GM23338 (cell line): ENCODE measurements around the gene PROSER2. TPM values are rescaled to one million over a fixed set of nuclear protein-coding genes. Genes with fewer than 3 reads are reported as not detected.

Experiments used
- ATAC-seq: fragments of 200-7000 bp; cut with Tn5 transposase; 3 replicates; pipeline ENCODE4 v1.9.1; 2020
- DNase-seq: peaks from one replicate; pipeline ENCODE4 v3.0.0-alpha.2; 2015; ENCODE audit warnings: low spot score
- H2AFZ ChIP-seq: fragments of 200-600 bp; sonication (generic); 2 replicates; pipeline ENCODE4 v1.8.0; 2016; ENCODE audit warnings: antibody characterized with exemption, mild to moderate bottlenecking, moderate library complexity
- H3F3A ChIP-seq: fragments of 200-600 bp; sonication (generic); replicated peaks from 2 replicates; pipeline ENCODE4 v1.8.0; 2017; ENCODE audit warnings: antibody characterized with exemption, mixed run types, low read depth
- H3K27ac ChIP-seq: fragments of 200-600 bp; sonication (generic); 2 replicates; pipeline ENCODE4 v1.6.1; 2016; ENCODE audit warnings: low read depth
- H3K27me3 ChIP-seq: fragments of 200-600 bp; sonication (generic); 2 replicates; pipeline ENCODE4 v1.8.0; 2016; ENCODE audit warnings: mild to moderate bottlenecking, mixed run types, moderate library complexity; ENCODE audit not compliant: insufficient read depth
- H3K36me3 ChIP-seq: fragments of 200-600 bp; sonication (generic); 2 replicates; pipeline ENCODE4 v1.8.0; 2016; ENCODE audit warnings: mild to moderate bottlenecking; ENCODE audit not compliant: insufficient read depth
- H3K4me1 ChIP-seq: fragments of 200-600 bp; sonication (generic); 2 replicates; pipeline ENCODE4 v1.8.0; 2016; ENCODE audit warnings: mild to moderate bottlenecking, moderate library complexity; ENCODE audit not compliant: insufficient read depth
- H3K4me2 ChIP-seq: fragments of 200-600 bp; sonication (generic); 2 replicates; pipeline ENCODE4 v1.7.1; 2017; ENCODE audit warnings: mixed run types
- H3K4me3 ChIP-seq: fragments of 200-600 bp; sonication (generic); 2 replicates; pipeline ENCODE4 v1.6.1; 2016; ENCODE audit warnings: mixed run types
- H3K79me2 ChIP-seq: fragments of 200-600 bp; sonication (generic); replicated peaks from 2 replicates; pipeline ENCODE4 v1.8.0; 2017; ENCODE audit warnings: mild to moderate bottlenecking; ENCODE audit not compliant: insufficient read depth
- H3K9me2 ChIP-seq: fragments of 200-600 bp; sonication (generic); 2 replicates; pipeline ENCODE4 v1.8.0; 2017; ENCODE audit not compliant: insufficient read depth
- H4K20me1 ChIP-seq: fragments of 200-600 bp; sonication (generic); replicated peaks from 2 replicates; pipeline ENCODE4 v1.8.0; 2017; ENCODE audit warnings: mild to moderate bottlenecking; ENCODE audit not compliant: insufficient read depth
- H3K27ac Mint-ChIP-seq: 2 replicates; pipeline ENCODE4 v1.8.0; 2020; ENCODE audit warnings: inconsistent platforms, mild to moderate bottlenecking, moderate library complexity, mixed read lengths
- H3K27me3 Mint-ChIP-seq: 3 replicates; pipeline ENCODE4 v1.8.0; 2022; ENCODE audit warnings: low read depth, mild to moderate bottlenecking, moderate library complexity, mixed read lengths, inconsistent platforms; ENCODE audit not compliant: insufficient read depth, poor library complexity
- H3K36me3 Mint-ChIP-seq: 3 replicates; pipeline ENCODE4 v1.8.0; 2021; ENCODE audit warnings: low read depth, mild to moderate bottlenecking, inconsistent platforms, moderate library complexity, mixed read lengths
- H3K4me1 Mint-ChIP-seq: 3 replicates; pipeline ENCODE4 v1.8.0; 2020; ENCODE audit warnings: mild to moderate bottlenecking, inconsistent platforms, mixed read lengths
- H3K4me3 Mint-ChIP-seq: 3 replicates; pipeline ENCODE4 v1.8.0; 2021; ENCODE audit warnings: moderate library complexity, mild to moderate bottlenecking, inconsistent platforms, mixed read lengths
- H3K9me3 Mint-ChIP-seq: 3 replicates; pipeline ENCODE4 v1.8.0; 2020; ENCODE audit warnings: moderate library complexity, mild to moderate bottlenecking, inconsistent platforms, mixed read lengths
- CREB1 ChIP-seq: fragments of 250-450 bp; sonication (Bioruptor Pico); IDR thresholded peaks from 2 replicates; pipeline ENCODE4 v1.5.0; 2020; ENCODE audit warnings: low read depth, mild to moderate bottlenecking, moderate library complexity
- CTCF ChIP-seq, 2 experiments: fragments of 200-600 bp in 1 of 2; sonication (generic) in 1 of 2; conservative IDR thresholded peaks; 2 replicates each; pipeline versions ENCODE4 v1.5.1 to v1.6.1; 2016 to 2017; ENCODE audit warnings: antibody characterized with exemption in 2 of 2, low read depth in 2 of 2, mild to moderate bottlenecking in 2 of 2, moderate library complexity in 1 of 2
- ETS1 ChIP-seq: IDR thresholded peaks from 2 replicates; pipeline ENCODE4 v1.6.1; 2016; ENCODE audit warnings: antibody characterized with exemption
- EZH2phosphoT487 ChIP-seq: fragments of 200-600 bp; sonication (generic); IDR thresholded peaks from one replicate; pipeline ENCODE4 v1.8.1; 2018; ENCODE audit warnings: antibody characterized with exemption; ENCODE audit not compliant: unreplicated experiment
- POLR2AphosphoS5 ChIP-seq: IDR thresholded peaks from 2 replicates; pipeline ENCODE4 v1.6.1; 2016; ENCODE audit warnings: antibody characterized with exemption, low read depth
- ZNF331 ChIP-seq: fragments of 250-450 bp; sonication (Bioruptor Pico); IDR thresholded peaks from 2 replicates; pipeline ENCODE4 v1.5.0; 2020; ENCODE audit warnings: low read depth, mild to moderate bottlenecking, moderate library complexity
- polyA plus RNA-seq: library from polyadenylated mRNA; unstranded; fragments of >200 nt; fragmentation: Nextera tagmentation; extraction: Ambion mirVana; gene quantifications from 2 replicates; pipeline ENCODE4 v1.2.1, GENCODE V29; 2016
- total RNA-seq: library from RNA; depleted of rRNA; stranded (reverse); fragments of >200 nt; shearing (Covaris generic); gene quantifications from 2 replicates; pipeline ENCODE4 v1.2.3, GENCODE V29; 2014

Gene PROSER2
- total and polyA plus RNA-seq, 2 experiments from 2014 or later: 4.2 to 10.8 TPM

GRCh38 chr10:11830836-11831519, 7.8 kb downstream of the PROSER2 start:
- no peaks in the 10 kb centered on the region for H3K36me3 Mint-ChIP-seq
- no peak for DNase-seq
- TF ChIP-seq CREB1 (no peak), ZNF331 (CRISPR knock-in tag) (no peak), CTCF (conservative IDR thresholded peaks at IDR 0.05; ENCODE audit: low read depth in 2 of 2) (no peak)
- peaks cover 10% of the 10 kb centered on the region for H3K4me1 ChIP-seq
- no peaks in the 10 kb centered on the region for H3K27me3 ChIP-seq
- peak overlapping the region; percentile 59; the same call in 1 of the 2 replicates for H3K27ac Mint-ChIP-seq
- H3K36me3 ChIP-seq: no peaks in the 10 kb centered on the region
- H3K79me2 ChIP-seq: peaks cover 12% of the 10 kb centered on the region
- H2AFZ ChIP-seq: no peak overlapping the region
- peaks cover 28% of the 10 kb centered on the region for H3K4me1 Mint-ChIP-seq
- no peaks in the 10 kb centered on the region for H3K9me3 Mint-ChIP-seq
- H3K27ac ChIP-seq: no peak overlapping the region
- H3K27me3 Mint-ChIP-seq: no peaks in the 10 kb centered on the region
- H3K4me3 Mint-ChIP-seq: no peak overlapping the region
- peak overlapping the region; percentile 28; the same call in 1 of the 2 replicates for H3K4me2 ChIP-seq
- ATAC-seq: peak; percentile 42; the same call in 2 of the 3 replicates
- no peaks in the 10 kb centered on the region; the same call in 1 of the 2 replicates for H4K20me1 ChIP-seq
- H3K9me2 ChIP-seq: no peaks in the 10 kb centered on the region
- H3K4me3 ChIP-seq: no peak overlapping the region
- no peaks in the 10 kb centered on the region for H3F3A ChIP-seq

- Mint-ChIP-seq H3K36me3 (no peaks in the 10 kb centered on the region), H3K9me3 (no peaks in the 10 kb centered on the region), H3K4me3 (no peak overlapping the region), H3K4me1 (peaks cover 28% of the 10 kb centered on the region), H3K27me3 (no peaks in the 10 kb centered on the region), H3K27ac (peak overlapping the region; percentile 32)
- Histone ChIP-seq H4K20me1 (no peaks in the 10 kb centered on the region; the same call in 1 of the 2 replicates), H3K9me2 (no peaks in the 10 kb centered on the region), H3K4me2 (no peak overlapping the region), H3K79me2 (peaks cover 12% of the 10 kb centered on the region), H3K27ac (no peak overlapping the region), H3K4me1 (peaks cover 10% of the 10 kb centered on the region), H3F3A (no peaks in the 10 kb centered on the region), H3K4me3 (no peak overlapping the region), H3K36me3 (no peaks in the 10 kb centered on the region), H3K27me3 (no peaks in the 10 kb centered on the region), H2AFZ (no peak overlapping the region)
- DNase-seq: no peak
- no peak for ATAC-seq
- no peak for TF ChIP-seq POLR2AphosphoS5
These were observed 8.4 kb downstream of the PROSER2 start for GRCh38 chr10:11831520-11831951.

- Histone ChIP-seq H3K27ac (no peak overlapping the region), H4K20me1 (no peaks in the 10 kb centered on the region; the same call in 1 of the 2 replicates), H3K27me3 (no peaks in the 10 kb centered on the region), H3K4me1 (peaks cover 10% of the 10 kb centered on the region), H3F3A (no peaks in the 10 kb centered on the region), H3K4me3 (no peak overlapping the region), H3K79me2 (peaks cover 12% of the 10 kb centered on the region), H3K9me2 (no peaks in the 10 kb centered on the region), H2AFZ (no peak overlapping the region), H3K36me3 (no peaks in the 10 kb centered on the region), H3K4me2 (no peak overlapping the region)
- Mint-ChIP-seq H3K27me3 (no peaks in the 10 kb centered on the region), H3K4me3 (no peak overlapping the region), H3K27ac (no peak overlapping the region), H3K9me3 (no peaks in the 10 kb centered on the region), H3K36me3 (no peaks in the 10 kb centered on the region), H3K4me1 (peaks cover 28% of the 10 kb centered on the region)
- no peak for DNase-seq
- TF ChIP-seq ETS1 (no peak), EZH2phosphoT487 (no peak)
- no peak for ATAC-seq
These were observed 8.9 kb downstream of the PROSER2 start for GRCh38 chr10:11832042-11832441.
